Activated effector memory CD4-positive, alpha-beta T cell treated with Interleukin-2 at 50 U/mL for 16 hours (primary cell): ENCODE results near the gene ANAPC7.
"Not testable (repeated sequence)": the region's sequence is repeated elsewhere in the genome, so short reads cannot be mapped to it uniquely, and the experiment has no call there.

Experiments used
- DNase-seq: peaks from one replicate; pipeline ENCODE4 v3.0.0-alpha.2; 2020

ANAPC7 gene

GRCh38 chr12:110373962-110374611, 29.4 kb downstream of the ANAPC7 start:
- no peak for DNase-seq

DNA sequence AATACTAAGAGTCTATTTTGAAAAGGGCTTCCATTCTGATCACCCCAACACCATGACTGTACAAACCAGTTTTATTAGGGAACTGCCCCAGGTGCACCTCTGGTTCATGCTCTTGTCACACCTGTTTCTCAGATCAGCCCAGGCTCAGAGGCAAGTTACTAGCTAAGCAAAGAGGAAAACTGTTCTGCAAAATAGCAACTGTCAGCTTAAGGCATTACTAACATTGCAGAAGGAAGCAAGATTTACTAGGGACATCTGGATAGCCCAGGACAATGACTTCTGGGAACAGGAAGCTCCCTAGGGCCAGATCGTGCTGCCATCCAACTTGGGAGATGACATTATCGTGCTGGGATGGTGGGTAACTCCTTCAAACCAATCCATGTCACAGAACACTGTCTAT, 30.1 kb downstream of the ANAPC7 start:
- no peak for DNase-seq

DNA sequence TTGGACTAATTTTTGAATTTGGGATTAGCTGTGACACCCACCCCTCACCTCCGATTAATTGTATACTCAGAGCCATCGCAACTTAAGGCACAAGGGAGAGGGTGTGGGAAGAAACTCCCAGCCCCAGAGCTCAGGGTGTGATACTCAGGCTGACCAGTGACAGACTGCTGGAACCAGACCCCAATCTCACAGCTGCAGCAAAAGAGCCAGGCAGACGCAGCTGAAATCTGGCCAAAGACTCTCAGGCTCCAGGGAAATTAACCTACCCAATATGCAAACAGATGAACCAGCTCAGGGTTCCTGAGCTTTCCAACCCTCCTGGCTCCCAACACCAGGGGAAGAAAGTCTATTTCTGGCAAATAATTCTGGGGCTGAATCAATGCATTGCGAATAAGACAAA, 30.5 kb downstream of the ANAPC7 start:
- DNase-seq = no peak

DNA sequence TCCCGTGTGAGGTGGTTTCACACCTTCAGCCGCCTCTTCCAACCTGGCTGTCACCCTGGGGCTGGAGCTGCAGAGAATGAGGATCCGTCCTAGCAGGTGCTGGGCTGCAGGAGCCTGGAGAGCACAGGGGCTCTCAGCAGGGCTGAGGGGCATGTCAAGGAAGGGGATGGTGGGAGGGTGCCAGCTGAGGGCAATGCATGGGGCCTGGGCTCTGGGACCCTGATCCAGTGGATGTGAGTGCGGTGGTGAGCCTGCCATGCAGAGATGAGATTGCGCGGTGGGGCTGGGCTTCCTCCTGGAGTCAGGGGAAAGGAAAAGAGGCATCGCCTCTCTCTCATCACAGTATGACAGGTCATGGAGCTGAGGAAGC, 31.5 kb downstream of the ANAPC7 start:
- DNase-seq = no peak

GRCh38 chr12:110371408-110372055, 32.0 kb downstream of the ANAPC7 start:
- DNase-seq = no peak

DNA sequence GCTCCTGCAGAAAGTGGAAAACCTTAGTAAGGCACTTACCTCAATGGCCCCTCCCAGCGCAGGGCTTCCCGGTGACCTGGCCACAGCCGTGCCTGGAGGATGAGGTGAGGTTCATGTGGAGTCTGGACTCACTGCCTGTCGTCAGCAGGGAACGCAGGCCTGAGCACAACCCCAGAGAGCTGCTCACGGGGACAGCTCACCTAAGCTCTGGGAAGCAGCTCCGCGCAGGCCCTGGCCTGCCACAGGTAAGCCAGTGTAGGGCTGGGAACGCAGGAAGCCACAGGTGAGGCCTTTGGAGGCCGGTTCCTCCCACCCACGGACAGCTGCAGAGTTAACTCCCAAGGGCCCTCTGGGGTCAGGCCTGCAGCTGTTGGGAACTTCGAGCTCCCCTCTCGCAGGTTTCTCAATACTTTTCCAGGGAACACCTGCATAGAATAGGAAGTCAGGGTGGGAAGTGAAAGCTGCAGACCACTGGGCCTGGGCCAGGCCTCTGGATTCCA, 32.7 kb downstream of the ANAPC7 start:
- DNase-seq = no peak

DNA sequence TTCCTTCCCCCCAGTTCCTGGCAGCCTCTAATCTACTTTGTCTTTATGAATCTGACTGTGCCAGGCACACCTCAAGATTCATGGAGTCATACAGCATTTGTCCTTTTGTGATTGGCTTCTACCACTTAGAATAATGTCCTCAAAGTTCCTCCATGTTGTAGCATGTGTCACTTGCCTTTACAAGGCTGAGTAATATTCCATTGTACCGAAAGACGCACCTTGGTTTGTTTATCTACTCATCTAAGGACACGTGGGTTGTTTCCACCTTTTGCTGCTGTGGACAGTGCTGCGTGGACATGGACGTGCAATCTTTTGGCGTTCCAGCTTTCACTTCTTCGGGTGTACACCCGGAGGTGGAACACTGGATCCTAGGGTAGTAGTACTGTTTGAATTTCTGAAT, 33.5 kb downstream of the ANAPC7 start:
- no peak for DNase-seq

DNA sequence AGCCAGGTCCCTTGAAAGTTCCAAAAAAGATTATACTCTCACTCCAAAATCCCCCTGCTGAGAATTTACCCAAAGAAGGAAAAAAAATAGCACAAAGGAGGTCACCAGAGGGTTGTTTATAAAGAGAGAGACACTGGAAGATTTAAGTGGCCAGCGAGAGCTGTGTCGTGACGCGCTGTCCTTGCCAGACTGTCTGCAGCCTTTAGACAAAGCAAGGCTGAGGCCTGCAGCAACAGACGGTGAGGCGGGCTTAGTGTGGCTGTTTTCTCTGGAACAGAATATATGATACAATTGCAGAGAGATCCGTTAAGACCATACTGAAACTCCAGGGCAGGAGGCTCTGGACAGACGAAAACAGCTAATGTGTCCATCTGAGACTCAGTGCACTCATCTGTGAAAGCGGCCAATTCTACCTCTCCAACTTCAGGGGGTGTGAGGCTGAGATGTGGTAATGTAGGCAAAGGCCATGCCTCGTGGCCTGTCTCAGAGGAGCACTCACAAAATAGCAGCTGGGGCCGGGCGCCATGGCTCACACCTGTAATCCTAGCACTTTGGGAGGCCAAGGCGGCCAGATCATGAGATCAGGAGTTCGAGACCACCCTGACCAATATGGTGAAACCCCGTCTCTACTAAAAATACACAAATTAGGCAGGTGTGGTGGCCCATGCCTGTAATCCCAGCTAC, 36.2 kb downstream of the ANAPC7 start:
- no peak for DNase-seq

GRCh38 chr12:110366321-110367142, 37.0 kb downstream of the ANAPC7 start:
- DNase-seq = no peak

- DNase-seq = no peak
Observed at GRCh38 chr12:110365489-110366320, 37.8 kb downstream of the ANAPC7 start.

GRCh38 chr12:110361216-110361615, 42.3 kb downstream of the ANAPC7 start:
- DNase-seq = no peak

- not testable (repeated sequence) for DNase-seq
Observed at GRCh38 chr12:110358384-110359097, 45.0 kb downstream of the ANAPC7 start.

DNA sequence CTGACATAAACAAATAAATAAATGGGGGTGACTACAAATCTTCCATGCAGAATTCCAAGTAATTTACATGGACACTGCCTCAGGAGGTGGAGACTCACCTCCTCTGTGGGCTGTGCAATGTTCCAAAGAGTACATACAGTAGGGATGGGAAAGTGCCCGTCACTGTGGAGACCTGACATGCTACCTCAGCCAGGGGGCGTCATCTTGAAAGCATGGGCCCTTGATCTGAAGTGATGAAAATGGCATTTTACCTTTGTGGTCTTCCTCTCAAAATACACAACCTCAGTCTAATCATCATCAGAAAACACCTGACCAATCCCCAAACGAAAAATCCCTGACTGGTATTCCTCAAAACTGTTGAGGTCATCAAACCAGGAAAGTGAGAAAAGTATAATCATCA, 48.4 kb downstream of the ANAPC7 start:
- no peak for DNase-seq

DNA sequence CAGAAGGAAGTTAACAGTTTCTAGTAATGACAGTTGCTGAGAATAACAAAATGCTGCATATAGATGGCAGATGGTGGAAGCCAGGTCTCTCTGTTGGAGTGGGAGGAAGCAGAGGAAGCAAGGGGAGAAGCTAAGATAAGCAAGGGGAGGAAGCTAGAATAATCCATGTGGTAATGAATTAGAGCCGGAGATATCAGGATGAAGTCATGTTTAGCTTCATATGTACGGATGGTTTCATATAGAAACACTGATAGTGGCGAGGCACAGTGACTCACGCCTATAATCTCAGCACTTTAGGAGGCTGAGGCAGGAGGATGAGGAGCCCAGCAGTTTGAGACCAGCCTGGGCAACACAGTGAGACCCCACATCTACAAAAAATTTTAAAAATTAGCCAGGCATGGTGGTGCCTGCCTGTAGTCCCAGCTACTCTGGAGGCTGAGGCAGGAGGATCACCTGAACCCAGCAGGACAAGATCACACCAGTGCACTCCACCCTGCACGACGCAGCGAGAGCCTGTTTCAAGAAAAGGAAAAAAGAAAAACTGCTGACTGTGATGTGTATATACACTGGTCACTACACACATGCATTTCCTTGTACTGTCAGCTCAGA, 49.2 kb downstream of the ANAPC7 start:
- no peak for DNase-seq

DNA sequence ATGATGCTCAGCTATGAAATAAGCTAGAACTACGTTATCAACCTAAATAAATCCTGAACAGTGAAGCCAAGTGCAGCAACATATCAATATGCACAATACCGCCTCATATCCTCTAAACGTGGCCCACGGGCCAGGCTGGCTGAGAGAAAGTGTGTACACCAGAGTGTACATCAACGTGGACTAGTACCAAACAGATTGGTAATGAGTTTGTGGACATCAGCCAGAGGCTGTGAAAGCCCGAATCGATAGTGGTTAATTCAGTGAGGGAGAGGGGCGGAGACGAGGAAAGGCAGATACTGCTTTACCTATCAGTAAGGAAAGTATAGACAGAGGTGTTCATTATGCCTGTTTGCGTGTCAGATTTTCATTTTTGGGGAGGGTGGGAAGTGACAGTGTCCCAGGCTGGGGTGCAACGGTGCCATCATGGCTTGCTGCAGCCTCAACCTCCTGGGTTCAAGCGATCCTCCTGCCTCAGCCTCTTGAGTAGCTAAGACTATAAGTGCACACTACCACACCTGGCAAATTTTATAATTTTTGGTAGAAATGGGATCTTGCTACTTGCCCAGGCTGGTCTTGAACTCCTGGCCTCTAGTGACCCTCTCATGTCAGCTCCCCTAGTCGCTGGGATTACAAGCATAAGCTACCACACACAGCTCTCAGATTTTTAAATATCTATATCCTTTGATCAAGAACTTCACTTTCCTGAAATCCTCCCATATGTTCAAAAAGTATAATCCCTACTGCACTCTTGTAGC, 50.1 kb downstream of the ANAPC7 start:
- DNase-seq = no peak

GRCh38 chr12:110352401-110352800, 51.1 kb downstream of the ANAPC7 start:
- no peak for DNase-seq

DNA sequence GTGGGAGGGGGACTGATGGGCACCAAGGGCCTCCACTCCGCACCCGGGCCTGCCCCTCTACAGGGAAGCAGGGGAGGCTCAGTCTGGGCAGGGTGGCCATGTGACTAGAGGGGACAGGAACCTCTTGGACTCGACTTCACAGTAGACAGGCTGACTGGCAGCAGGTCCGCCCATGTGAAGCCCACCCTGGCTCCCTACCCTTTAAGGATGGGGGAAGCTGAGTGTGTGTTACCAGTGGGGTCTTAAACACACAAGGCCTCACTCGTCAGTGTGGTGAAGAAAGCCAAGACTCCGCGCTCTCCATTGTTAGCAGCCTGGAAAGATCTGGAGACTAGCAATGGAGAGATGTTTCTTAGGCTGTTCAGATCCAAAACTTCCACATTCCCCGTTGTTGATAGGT, 52.4 kb downstream of the ANAPC7 start:
- DNase-seq = no peak

GRCh38 chr12:110349514-110350151, 53.9 kb downstream of the ANAPC7 start:
- DNase-seq = peak; percentile 15

GRCh38 chr12:110349096-110349495, 54.4 kb downstream of the ANAPC7 start:
- DNase-seq = no peak
